ENCODE results near the gene CALU. TPM values are rescaled to one million over a fixed set of nuclear protein-coding genes. Genes with fewer than 3 reads are reported as not detected.

CALU gene
- total and polyA plus RNA-seq, 7 donors: 52.0 to 236 (median 88.9) TPM

GRCh38 chr7:128731184-128731583 is 8.0 kb upstream of the CALU start:
- Histone ChIP-seq H3K9me3 (no peaks in the 10 kb centered on the region), H3K36me3 (ENCODE audit: insufficient read depth in 1 of 2, low read depth in 1 of 2) (no peaks in the 10 kb centered on the region), H3K27me3 (ENCODE audit: insufficient read depth in 3 of 3, low read length in 2 of 3) (peaks cover 0 to 13% (median 0%) of the 10 kb centered on the region in 3 donors), H3K4me3 (no peak overlapping the region), H3K4me1 (no peaks in the 10 kb centered on the region), H3K27ac (no peak overlapping the region)
- ATAC-seq (no peak), DNase-seq (no peak)
- intact Hi-C loops (cut with DNase I): no loop called here
- TF ChIP-seq CTCF (IDR thresholded peaks at IDR 0.05): no peak
- 84 to 92% (median 89%) methylated on average over 8 of the region's 8 CpGs for WGBS, 3 donors

DNA sequence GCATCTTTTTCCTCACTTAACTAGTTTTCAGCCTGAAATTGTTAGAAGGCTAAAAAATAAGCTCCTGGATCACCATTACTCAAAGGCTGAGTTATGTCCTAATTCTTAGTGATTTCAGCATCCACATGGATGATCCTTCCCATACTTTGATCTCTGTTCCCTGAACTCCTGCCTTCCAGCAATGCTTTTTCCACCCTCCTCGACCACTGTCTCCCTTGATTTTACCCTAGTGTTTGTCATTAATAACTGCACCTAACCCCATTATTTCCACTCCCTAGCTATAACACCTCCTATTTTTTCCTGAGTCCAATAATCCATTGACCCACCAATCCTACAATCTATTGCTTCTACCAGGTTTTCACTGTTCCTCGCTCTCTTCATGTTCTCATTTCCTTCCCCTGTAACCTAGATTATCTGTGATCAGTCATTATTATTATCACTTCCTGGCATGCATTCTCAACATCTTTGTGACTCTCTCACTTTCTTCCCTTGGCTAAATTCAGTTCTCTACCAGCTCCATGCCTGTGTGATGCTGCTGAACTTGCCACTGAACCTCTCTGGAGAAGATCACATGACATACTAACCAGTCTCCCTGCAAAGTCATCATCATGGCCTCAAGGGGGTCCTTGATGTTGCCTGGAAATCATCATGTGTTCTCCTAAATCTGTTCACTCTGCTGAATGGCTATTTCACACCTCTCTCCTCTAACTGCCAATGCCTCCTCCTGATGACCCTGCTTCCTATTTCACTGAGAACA is 6.5 kb upstream of the CALU start:
- WGBS, 3 donors: 64 to 70% (median 67%) methylated on average over 2 of the region's 2 CpGs

DNA sequence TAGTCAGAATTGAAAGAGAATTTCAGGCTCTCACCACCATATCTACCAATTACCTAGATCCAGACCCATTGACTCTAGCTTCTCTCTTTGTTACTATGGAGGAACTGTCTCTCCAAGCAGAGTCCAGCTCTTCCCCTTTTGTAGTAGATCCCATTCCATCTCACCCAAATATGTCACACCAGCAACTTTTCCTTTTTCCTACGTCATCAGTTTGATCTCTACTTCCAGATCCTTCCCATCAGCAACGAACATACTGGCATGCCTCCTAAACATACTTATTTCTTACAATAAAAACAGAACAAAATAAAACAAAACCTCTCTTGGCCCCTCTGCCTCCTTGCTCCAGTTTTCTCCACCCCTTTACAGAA is 5.9 kb upstream of the CALU start:
- Histone ChIP-seq H3K4me3 (no peak overlapping the region), H3K9me3 (no peaks in the 10 kb centered on the region), H3K4me1 (peaks cover 5% of the 10 kb centered on the region), H3K27me3 (ENCODE audit: insufficient read depth in 3 of 3, low read length in 2 of 3) (peaks cover 0 to 13% (median 0%) of the 10 kb centered on the region in 3 donors), H3K36me3 (ENCODE audit: insufficient read depth in 1 of 2, low read depth in 1 of 2) (no peaks in the 10 kb centered on the region), H3K27ac (no peak overlapping the region)
- ATAC-seq: no peak
- intact Hi-C loops (cut with DNase I): no loop called here
- no peak for DNase-seq
- WGBS, 3 donors: 62 to 77% (median 75%) methylated on average over 2 of the region's 2 CpGs
- no peak for TF ChIP-seq CTCF (IDR thresholded peaks at IDR 0.05)

More for the DNA sequence above, 6.5 kb upstream of the CALU start:
- Histone ChIP-seq H3K4me1 (no peaks in the 10 kb centered on the region), H3K27me3 (ENCODE audit: insufficient read depth in 3 of 3, low read length in 2 of 3) (peaks cover 0 to 13% (median 0%) of the 10 kb centered on the region in 3 donors), H3K4me3 (no peak overlapping the region), H3K36me3 (ENCODE audit: insufficient read depth in 1 of 2, low read depth in 1 of 2) (no peaks in the 10 kb centered on the region), H3K27ac (no peak overlapping the region), H3K9me3 (no peaks in the 10 kb centered on the region)
- DNase-seq (no peak), ATAC-seq (no peak)
- no peak for TF ChIP-seq CTCF (IDR thresholded peaks at IDR 0.05)
- intact Hi-C loops (cut with DNase I): no loop called here

DNA sequence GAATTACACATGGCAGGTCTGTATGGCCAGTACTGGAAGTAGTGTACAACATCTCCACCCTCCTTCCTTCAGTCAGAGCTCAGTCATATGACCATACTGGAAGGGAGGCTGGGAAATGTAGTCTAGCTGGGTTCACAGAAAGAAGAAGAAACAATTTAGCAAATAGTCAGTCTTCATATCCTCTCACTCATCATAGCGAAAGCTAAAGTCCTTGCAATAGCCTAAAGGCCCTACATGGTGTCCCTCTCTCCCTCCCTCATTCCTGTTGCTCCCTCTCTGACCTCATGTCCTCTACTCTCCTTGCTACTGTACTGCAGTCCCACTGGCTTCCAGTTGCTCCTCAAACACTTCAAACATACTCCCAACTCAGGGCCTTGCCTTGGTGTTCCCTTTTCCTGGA is 4.3 kb upstream of the CALU start:
- Histone ChIP-seq H3K9me3 (no peaks in the 10 kb centered on the region), H3K27ac (no peak overlapping the region), H3K36me3 (ENCODE audit: insufficient read depth in 1 of 2, low read depth in 1 of 2) (no peaks in the 10 kb centered on the region), H3K4me3 (no peak overlapping the region), H3K4me1 (peaks cover 10% of the 10 kb centered on the region), H3K27me3 (ENCODE audit: insufficient read depth in 3 of 3, low read length in 2 of 3) (peaks cover 0 to 13% (median 0%) of the 10 kb centered on the region in 3 donors)
- intact Hi-C loops (cut with DNase I): loop anchor here in 1 of 2 donors (5.0 kb wide), 1 partner anchor 92 kb away; no protein-coding TSS in a partner anchor
- ATAC-seq: no peak
- no peak for DNase-seq
- 94 to 100% methylated on average over 1 of the region's 1 CpG; no CpG with 5 or more reads in 1 of the 3 donors for WGBS, 3 donors
- TF ChIP-seq CTCF (IDR thresholded peaks at IDR 0.05): no peak

All from psoas muscle (tissue), 8 donors.